ENCODE results near the gene WDFY4.

Gene WDFY4

GRCh38 chr10:48710647-48711275 lies 26.1 kb downstream of the WDFY4 start:
- no peak for DNase-seq

- no peak for DNase-seq
Observed at GRCh38 chr10:48711830-48712229, 27.2 kb downstream of the WDFY4 start.

- no peak for DNase-seq
Observed at GRCh38 chr10:48714088-48714487, 29.4 kb downstream of the WDFY4 start.

- no peak for DNase-seq
Observed at GRCh38 chr10:48716416-48716815, 31.7 kb downstream of the WDFY4 start.

- DNase-seq, result no peak
Observed at GRCh38 chr10:48720611-48721010, 35.9 kb downstream of the WDFY4 start.

GRCh38 chr10:48722153-48723145 lies 37.8 kb downstream of the WDFY4 start:
- no peak for DNase-seq

- no peak for DNase-seq
Observed at GRCh38 chr10:48724127-48724526, 39.5 kb downstream of the WDFY4 start.

GRCh38 chr10:48725708-48726107 lies 41.0 kb downstream of the WDFY4 start:
- no peak for DNase-seq

- no peak for DNase-seq
Observed at GRCh38 chr10:48727866-48728265, 43.2 kb downstream of the WDFY4 start.

- DNase-seq, result no peak
Observed at GRCh38 chr10:48729222-48729621, 44.5 kb downstream of the WDFY4 start.

GRCh38 chr10:48729941-48730457 lies 45.3 kb downstream of the WDFY4 start:
- no peak for DNase-seq

- no peak for DNase-seq
Observed at GRCh38 chr10:48731141-48731540, 46.5 kb downstream of the WDFY4 start.

- DNase-seq, result no peak
Observed at GRCh38 chr10:48731654-48732053, 47.0 kb downstream of the WDFY4 start.

GRCh38 chr10:48733329-48733728 lies 48.7 kb downstream of the WDFY4 start:
- DNase-seq, result no peak

GRCh38 chr10:48735836-48736390 lies 51.2 kb downstream of the WDFY4 start:
- DNase-seq, result no peak

GRCh38 chr10:48736596-48736995 lies 51.9 kb downstream of the WDFY4 start:
- no peak for DNase-seq

GRCh38 chr10:48737886-48738285 lies 53.2 kb downstream of the WDFY4 start:
- no peak for DNase-seq

GRCh38 chr10:48739170-48739569 lies 54.5 kb downstream of the WDFY4 start:
- no peak for DNase-seq

- DNase-seq, result no peak
Observed at GRCh38 chr10:48740015-48740707, 55.5 kb downstream of the WDFY4 start.

- DNase-seq, result no peak
Observed at GRCh38 chr10:48740988-48741387, 56.3 kb downstream of the WDFY4 start.

- DNase-seq, result no peak
Observed at GRCh38 chr10:48742891-48743860, 58.5 kb downstream of the WDFY4 start.

GRCh38 chr10:48744587-48744986 lies 59.9 kb downstream of the WDFY4 start:
- DNase-seq, result no peak
